ENCODE data around the gene DTX1.

GRCh38 chr12:113072136-113072535, 15.6 kb downstream of the DTX1 start:
- TF ChIP-seq, protein P1, sequence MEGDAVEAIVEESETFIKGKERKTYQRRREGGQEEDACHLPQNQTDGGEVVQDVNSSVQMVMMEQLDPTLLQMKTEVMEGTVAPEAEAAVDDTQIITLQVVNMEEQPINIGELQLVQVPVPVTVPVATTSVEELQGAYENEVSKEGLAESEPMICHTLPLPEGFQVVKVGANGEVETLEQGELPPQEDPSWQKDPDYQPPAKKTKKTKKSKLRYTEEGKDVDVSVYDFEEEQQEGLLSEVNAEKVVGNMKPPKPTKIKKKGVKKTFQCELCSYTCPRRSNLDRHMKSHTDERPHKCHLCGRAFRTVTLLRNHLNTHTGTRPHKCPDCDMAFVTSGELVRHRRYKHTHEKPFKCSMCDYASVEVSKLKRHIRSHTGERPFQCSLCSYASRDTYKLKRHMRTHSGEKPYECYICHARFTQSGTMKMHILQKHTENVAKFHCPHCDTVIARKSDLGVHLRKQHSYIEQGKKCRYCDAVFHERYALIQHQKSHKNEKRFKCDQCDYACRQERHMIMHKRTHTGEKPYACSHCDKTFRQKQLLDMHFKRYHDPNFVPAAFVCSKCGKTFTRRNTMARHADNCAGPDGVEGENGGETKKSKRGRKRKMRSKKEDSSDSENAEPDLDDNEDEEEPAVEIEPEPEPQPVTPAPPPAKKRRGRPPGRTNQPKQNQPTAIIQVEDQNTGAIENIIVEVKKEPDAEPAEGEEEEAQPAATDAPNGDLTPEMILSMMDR (conservative IDR thresholded peaks at IDR 0.05; ENCODE audit: low read depth, low read length) = no peak
- TF ChIP-seq EZH2 (IDR thresholded peaks at IDR 0.05; ENCODE audit: borderline replicate concordance, low read depth, low read length, poor library complexity, severe bottlenecking) = no peak
